ENCODE measurements around the gene CDH13.
A peak's percentile ranks its signal among the peaks of the same experiment; 100 is the strongest.

CDH13 gene

GRCh38 chr16:83831456-83831987, 1204.8 kb downstream of the CDH13 start:
- peak; percentile 73 for DNase-seq

GRCh38 chr16:83833921-83834320, 1207.2 kb downstream of the CDH13 start:
- DNase-seq = no peak

- DNase-seq = peak; percentile 22
Measured at GRCh38 chr16:83835586-83836566, 1209.1 kb downstream of the CDH13 start.

- DNase-seq = no peak
Measured at GRCh38 chr16:83837566-83837965, 1210.8 kb downstream of the CDH13 start.

GRCh38 chr16:83838151-83838550, 1211.4 kb downstream of the CDH13 start:
- no peak for DNase-seq

GRCh38 chr16:83839561-83839960, 1212.8 kb downstream of the CDH13 start:
- no peak for DNase-seq

- no peak for DNase-seq
Measured at GRCh38 chr16:83840060-83840617, 1213.4 kb downstream of the CDH13 start.

- DNase-seq = no peak
Measured at GRCh38 chr16:83842291-83842690, 1215.5 kb downstream of the CDH13 start.

GRCh38 chr16:83842756-83843507, 1216.2 kb downstream of the CDH13 start:
- DNase-seq = peak; percentile 25

GRCh38 chr16:83843657-83844056, 1216.9 kb downstream of the CDH13 start:
- no peak for DNase-seq

GRCh38 chr16:83845263-83845662, 1218.5 kb downstream of the CDH13 start:
- DNase-seq = no peak

- peak; percentile 15 for DNase-seq
Measured at GRCh38 chr16:83847371-83848225, 1220.8 kb downstream of the CDH13 start.

GRCh38 chr16:83849421-83849820, 1222.7 kb downstream of the CDH13 start:
- DNase-seq = peak; percentile 9
